ENCODE measurements around the gene CCDC88C.

CCDC88C gene

DNA sequence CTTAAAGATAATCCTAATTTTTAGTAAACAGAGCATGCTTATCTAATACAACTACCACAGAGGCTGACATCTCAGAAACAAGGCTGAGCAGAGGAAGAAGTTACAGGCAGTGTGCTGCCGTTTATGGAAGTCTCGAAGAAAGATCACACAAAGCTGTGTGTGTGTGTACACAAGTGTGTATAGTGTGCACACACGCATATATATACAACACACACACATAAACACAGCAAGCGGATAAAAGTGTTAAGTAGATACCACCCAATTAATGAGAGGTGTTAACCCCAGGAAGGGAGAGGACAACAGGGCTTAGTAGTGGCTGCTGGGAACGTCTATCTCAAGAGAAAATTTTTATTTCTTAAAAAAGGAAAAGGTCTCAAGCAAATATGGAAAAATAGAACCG lies 15.3 kb downstream of the CCDC88C start:
- Histone ChIP-seq H4K20me1 (ENCODE audit: insufficient read depth, low read length) (peaks cover 77% of the 10 kb centered on the region), H3K79me2 (ENCODE audit: insufficient read depth, low read length) (peaks cover 94% of the 10 kb centered on the region)
- no peak for DNase-seq

DNA sequence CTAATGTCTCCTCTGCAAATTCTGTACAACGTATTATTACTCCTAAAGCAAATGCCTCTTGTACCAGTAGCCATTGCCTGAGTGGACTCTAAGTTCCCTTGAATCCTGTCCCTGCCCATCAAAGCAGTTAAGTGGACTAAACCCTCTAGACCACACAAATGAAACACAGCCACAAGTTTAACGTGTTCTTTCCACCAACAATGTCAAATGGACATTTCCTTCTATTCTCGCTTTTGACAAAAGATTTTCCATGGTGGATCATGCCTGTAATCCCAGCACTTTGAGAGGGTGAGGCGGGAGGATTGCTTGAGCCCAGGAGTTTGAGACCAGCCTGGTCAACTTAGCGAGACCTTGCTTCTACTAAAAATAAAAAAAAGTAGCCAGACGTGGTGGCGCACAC lies 15.9 kb downstream of the CCDC88C start:
- no peaks in the 10 kb centered on the region for H3K9me3 ChIP-seq (ENCODE audit: insufficient read depth, low read length, severe bottlenecking)
- H3K4me3 ChIP-seq (ENCODE audit: low read depth in 1 of 2, low read length in 2 of 2) = no peak overlapping the region
- no peaks in the 10 kb centered on the region for H3K27me3 ChIP-seq (ENCODE audit: insufficient read depth, low read length, poor library complexity)
- DNase-seq (no peak), ATAC-seq (ENCODE audit: insufficient read depth, low read depth) (no peak)
- no peak overlapping the region for H3K27ac ChIP-seq (ENCODE audit: low read length)
- H3K4me1 ChIP-seq (ENCODE audit: insufficient read depth, low read length) = peaks cover 42% of the 10 kb centered on the region
- H3K9ac ChIP-seq (ENCODE audit: low read depth, low read length) = no peak overlapping the region
- H3K4me2 ChIP-seq (ENCODE audit: insufficient read depth, low read length) = no peak overlapping the region
- H4K20me1 ChIP-seq (ENCODE audit: insufficient read depth, low read length) = peaks cover 77% of the 10 kb centered on the region
- H2AFZ ChIP-seq (ENCODE audit: low read depth, low read length) = no peak overlapping the region
- H3K36me3 ChIP-seq (ENCODE audit: insufficient read depth, low read length) = peaks cover 26% of the 10 kb centered on the region
- peaks cover 94% of the 10 kb centered on the region for H3K79me2 ChIP-seq (ENCODE audit: insufficient read depth, low read length)
- TF ChIP-seq EZH2 (IDR thresholded peaks at IDR 0.05; ENCODE audit: borderline replicate concordance, low read depth, low read length, severe bottlenecking) = no peak
- TF ChIP-seq, protein P1, sequence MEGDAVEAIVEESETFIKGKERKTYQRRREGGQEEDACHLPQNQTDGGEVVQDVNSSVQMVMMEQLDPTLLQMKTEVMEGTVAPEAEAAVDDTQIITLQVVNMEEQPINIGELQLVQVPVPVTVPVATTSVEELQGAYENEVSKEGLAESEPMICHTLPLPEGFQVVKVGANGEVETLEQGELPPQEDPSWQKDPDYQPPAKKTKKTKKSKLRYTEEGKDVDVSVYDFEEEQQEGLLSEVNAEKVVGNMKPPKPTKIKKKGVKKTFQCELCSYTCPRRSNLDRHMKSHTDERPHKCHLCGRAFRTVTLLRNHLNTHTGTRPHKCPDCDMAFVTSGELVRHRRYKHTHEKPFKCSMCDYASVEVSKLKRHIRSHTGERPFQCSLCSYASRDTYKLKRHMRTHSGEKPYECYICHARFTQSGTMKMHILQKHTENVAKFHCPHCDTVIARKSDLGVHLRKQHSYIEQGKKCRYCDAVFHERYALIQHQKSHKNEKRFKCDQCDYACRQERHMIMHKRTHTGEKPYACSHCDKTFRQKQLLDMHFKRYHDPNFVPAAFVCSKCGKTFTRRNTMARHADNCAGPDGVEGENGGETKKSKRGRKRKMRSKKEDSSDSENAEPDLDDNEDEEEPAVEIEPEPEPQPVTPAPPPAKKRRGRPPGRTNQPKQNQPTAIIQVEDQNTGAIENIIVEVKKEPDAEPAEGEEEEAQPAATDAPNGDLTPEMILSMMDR (IDR thresholded peaks at IDR 0.05; ENCODE audit: borderline replicate concordance, extremely low read depth, low read length, poor library complexity, severe bottlenecking) = no peak

More for the DNA sequence above, 15.3 kb downstream of the CCDC88C start:
- no peak overlapping the region for H3K27ac ChIP-seq (ENCODE audit: low read length)
- no peak overlapping the region for H3K4me2 ChIP-seq (ENCODE audit: insufficient read depth, low read length)
- H2AFZ ChIP-seq (ENCODE audit: low read depth, low read length) = no peak overlapping the region
- no peak overlapping the region for H3K4me3 ChIP-seq (ENCODE audit: low read depth in 1 of 2, low read length in 2 of 2)
- H3K9me3 ChIP-seq (ENCODE audit: insufficient read depth, low read length, severe bottlenecking) = no peaks in the 10 kb centered on the region
- no peak overlapping the region for H3K9ac ChIP-seq (ENCODE audit: low read depth, low read length)
- peaks cover 29% of the 10 kb centered on the region for H3K36me3 ChIP-seq (ENCODE audit: insufficient read depth, low read length)
- ATAC-seq (ENCODE audit: insufficient read depth, low read depth) = no peak
- peaks cover 36% of the 10 kb centered on the region for H3K4me1 ChIP-seq (ENCODE audit: insufficient read depth, low read length)
- no peaks in the 10 kb centered on the region for H3K27me3 ChIP-seq (ENCODE audit: insufficient read depth, low read length, poor library complexity)
- TF ChIP-seq EZH2 (IDR thresholded peaks at IDR 0.05; ENCODE audit: borderline replicate concordance, low read depth, low read length, severe bottlenecking) = no peak

DNA sequence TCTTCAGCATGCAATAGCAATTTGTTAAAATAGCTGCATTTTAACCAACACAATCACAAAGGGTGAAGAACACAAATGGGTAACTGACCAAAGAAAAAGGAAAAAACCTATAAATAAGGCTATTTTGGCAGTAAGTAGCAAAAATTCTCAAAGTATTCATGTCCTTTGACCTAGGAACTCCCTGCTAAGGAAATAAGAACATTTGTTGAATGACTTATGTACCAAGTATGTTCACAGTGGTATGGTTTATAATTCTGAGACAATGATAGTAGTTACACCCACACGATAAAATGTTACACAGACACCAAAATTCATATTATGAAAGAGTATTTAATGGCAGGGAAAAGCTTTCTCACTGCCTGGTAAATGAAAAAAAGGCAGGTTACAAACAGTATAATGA lies 16.9 kb downstream of the CCDC88C start:
- Histone ChIP-seq H3K9ac (ENCODE audit: low read depth, low read length) (no peak overlapping the region), H3K27ac (ENCODE audit: low read length) (peak overlapping the region; percentile 42), H3K9me3 (ENCODE audit: insufficient read depth, low read length, severe bottlenecking) (no peaks in the 10 kb centered on the region), H3K4me2 (ENCODE audit: insufficient read depth, low read length) (no peak overlapping the region), H3K27me3 (ENCODE audit: insufficient read depth, low read length, poor library complexity) (no peaks in the 10 kb centered on the region), H2AFZ (ENCODE audit: low read depth, low read length) (no peak overlapping the region), H3K36me3 (ENCODE audit: insufficient read depth, low read length) (peaks cover 23% of the 10 kb centered on the region), H4K20me1 (ENCODE audit: insufficient read depth, low read length) (peaks cover 77% of the 10 kb centered on the region), H3K4me1 (ENCODE audit: insufficient read depth, low read length) (peaks cover 49% of the 10 kb centered on the region), H3K4me3 (ENCODE audit: low read depth in 1 of 2, low read length in 2 of 2) (no peak overlapping the region), H3K79me2 (ENCODE audit: insufficient read depth, low read length) (peaks cover 94% of the 10 kb centered on the region)
- TF ChIP-seq, protein P1 (IDR thresholded peaks at IDR 0.05; ENCODE audit: borderline replicate concordance, extremely low read depth, low read length, poor library complexity, severe bottlenecking) = no peak
- TF ChIP-seq EZH2 (IDR thresholded peaks at IDR 0.05; ENCODE audit: borderline replicate concordance, low read depth, low read length, severe bottlenecking) = no peak
- ATAC-seq (ENCODE audit: insufficient read depth, low read depth) (no peak), DNase-seq (no peak)

DNA sequence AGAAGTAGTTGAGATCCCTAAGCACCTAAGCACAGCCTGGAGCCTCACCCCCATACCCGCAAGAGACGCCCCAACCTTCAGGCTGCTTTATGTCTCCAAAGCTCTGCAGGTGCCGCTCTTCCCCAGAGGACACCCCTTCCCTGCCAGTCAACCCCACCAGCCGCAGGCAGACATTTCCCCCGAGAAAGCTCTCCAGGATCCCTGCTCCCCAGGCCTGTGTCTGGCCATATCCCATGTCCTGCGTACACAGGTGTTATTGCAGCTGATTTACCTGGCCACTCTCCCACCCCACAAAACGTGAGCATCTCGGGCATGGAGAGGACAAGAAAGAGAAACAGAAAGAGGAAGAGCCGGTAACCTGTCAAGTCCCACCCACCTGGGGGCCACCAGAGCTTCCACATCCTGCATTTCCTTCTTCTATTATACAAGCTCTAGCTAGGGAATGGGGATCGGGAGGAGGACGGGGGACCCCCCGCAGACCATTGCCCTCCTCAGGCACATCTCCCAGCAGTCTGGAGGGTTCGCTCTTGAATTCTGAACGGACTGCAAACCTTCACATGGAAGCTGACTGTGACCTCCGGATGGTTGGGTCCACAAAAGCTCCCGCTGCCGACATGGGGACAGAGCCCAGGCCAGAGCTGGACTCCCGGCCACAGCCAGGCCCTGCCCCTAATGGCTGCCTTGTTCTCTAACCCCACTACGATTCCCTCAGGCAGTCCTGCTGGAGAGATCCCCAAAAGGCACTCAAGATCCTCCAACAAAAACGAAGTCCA lies 17.6 kb downstream of the CCDC88C start:
- no peak for DNase-seq
- no peak overlapping the region for H3K4me2 ChIP-seq (ENCODE audit: insufficient read depth, low read length)
- H3K79me2 ChIP-seq (ENCODE audit: insufficient read depth, low read length) = peaks cover 94% of the 10 kb centered on the region
- H3K4me1 ChIP-seq (ENCODE audit: insufficient read depth, low read length) = peaks cover 49% of the 10 kb centered on the region
- TF ChIP-seq, protein P1 (IDR thresholded peaks at IDR 0.05; ENCODE audit: borderline replicate concordance, extremely low read depth, low read length, poor library complexity, severe bottlenecking) = no peak
- TF ChIP-seq EZH2 (IDR thresholded peaks at IDR 0.05; ENCODE audit: borderline replicate concordance, low read depth, low read length, severe bottlenecking) = no peak
- H3K27ac ChIP-seq (ENCODE audit: low read length) = peak overlapping the region; percentile 42
- no peaks in the 10 kb centered on the region for H3K27me3 ChIP-seq (ENCODE audit: insufficient read depth, low read length, poor library complexity)
- H3K9ac ChIP-seq (ENCODE audit: low read depth, low read length) = no peak overlapping the region
- peaks cover 77% of the 10 kb centered on the region for H4K20me1 ChIP-seq (ENCODE audit: insufficient read depth, low read length)
- no peak for ATAC-seq (ENCODE audit: insufficient read depth, low read depth)
- H2AFZ ChIP-seq (ENCODE audit: low read depth, low read length) = no peak overlapping the region
- peaks cover 17% of the 10 kb centered on the region for H3K36me3 ChIP-seq (ENCODE audit: insufficient read depth, low read length)
- H3K4me3 ChIP-seq (ENCODE audit: low read depth in 1 of 2, low read length in 2 of 2) = no peak overlapping the region
- H3K9me3 ChIP-seq (ENCODE audit: insufficient read depth, low read length, severe bottlenecking) = no peaks in the 10 kb centered on the region

Data from DND-41 (cell line).